DMS53 treated with DMSO at 0.1 percent for 48 hours (cell line): ENCODE results near the gene CD86.
A peak's percentile ranks its signal among the peaks of the same experiment; 100 is the strongest.

Source experiments
- DNase-seq: peaks from one replicate; lab custom pipeline; 2025; ENCODE audit not compliant: unreplicated experiment; lab: John Stamatoyannopoulos, UW

Gene CD86

DNA sequence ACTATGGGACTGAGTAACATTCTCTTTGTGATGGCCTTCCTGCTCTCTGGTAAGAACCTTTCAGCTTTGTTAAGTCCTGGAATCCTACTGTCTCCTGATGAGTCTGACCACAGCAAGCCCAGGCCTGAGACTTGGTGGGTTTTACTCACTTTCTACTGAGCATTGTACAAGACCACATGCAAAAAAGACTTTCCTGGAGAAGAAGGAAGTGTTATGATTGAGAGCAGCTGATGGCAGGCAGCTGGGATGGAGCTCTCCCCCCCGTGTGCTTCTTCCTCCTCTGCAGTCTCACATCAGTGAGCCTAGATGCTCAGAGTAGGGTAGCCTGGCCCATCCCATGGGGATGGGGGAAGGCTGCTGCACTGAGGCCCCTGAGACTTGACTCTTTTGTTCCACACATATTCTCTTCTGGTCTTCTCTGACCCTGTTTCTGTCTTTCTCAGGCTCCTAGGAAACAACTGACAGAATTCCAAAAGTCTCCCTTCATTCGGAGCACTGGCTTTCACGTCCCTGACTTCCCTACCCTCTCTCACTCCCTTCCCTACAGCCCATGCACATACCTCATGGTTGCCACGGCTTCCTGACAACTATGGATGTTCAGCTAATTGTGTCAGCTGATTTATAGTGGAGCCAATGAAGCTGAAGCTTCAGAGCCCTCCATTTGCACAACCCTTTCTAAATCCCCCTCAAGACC, 36.6 kb downstream of the CD86 start:
- no peak for DNase-seq

DNA sequence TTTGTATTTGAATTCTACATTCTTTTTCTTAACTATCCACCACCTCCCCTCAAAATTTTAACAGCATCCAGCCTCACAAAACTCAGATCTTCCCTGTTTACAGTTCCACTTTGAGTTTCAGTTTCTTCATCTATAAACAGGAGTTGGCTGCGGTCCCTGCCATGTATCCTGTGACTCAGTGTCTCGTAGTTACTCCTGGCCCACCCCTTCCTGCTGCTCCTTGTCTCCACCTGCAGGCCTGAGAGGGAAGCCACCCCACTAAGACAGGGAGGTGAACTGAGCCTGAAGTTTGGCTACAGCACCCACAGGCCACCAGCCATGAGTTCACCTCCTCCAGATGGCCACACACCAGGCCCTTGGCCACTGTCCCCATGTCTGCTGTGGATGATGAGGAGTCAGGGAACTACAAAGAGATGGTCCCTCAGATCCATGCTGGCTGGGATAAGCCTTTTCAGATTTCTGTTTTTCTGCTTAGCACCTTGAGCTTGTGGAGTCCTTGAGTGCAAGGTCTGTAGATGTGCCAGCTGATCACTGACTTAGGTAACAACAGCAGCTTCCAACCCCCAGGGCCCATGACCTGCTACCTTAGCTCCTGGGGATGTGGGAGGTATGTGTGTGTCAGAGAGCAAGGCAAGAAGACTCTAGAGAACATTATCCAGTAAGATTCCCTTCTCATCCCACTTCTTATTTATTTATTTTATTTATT, 37.5 kb downstream of the CD86 start:
- no peak for DNase-seq

DNA sequence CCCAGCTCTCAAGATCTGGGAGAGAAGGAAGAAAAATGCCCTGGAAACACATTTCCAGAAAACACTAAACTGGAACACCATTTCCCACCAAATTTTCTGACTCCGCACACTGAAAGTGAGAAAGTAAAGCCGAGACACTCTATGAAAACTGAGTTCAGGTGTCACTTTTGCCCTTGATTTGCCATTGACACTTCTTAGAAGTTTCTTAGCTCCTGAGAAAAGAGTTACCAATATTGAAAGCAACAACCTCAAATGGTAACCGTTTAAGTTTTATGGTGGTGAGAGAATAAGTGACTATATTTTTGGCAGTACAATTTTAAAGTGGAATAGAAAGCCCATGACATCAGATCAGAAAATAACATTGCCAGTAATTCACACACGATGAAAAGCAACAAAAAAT, 39.0 kb downstream of the CD86 start:
- no peak for DNase-seq

DNA sequence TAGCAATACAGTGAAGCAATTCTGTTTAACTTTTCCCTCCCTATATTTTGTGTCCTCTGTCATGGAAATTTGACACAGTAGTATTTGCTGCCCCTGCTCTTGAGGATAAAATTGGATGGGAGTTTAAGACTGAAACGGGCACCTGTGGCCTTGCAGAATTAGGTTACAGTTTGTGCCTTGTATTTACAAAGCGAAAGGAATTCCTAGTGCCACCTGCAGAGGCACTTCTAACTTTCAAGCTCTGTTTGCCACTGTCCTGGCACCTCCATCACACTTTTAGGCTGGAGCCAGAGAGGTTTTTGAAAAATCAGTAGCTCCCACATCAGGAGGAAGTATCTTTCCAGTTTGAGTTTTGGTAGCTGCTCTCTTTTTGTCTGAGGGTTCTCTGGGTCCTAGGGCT, 39.5 kb downstream of the CD86 start:
- no peak for DNase-seq

DNA sequence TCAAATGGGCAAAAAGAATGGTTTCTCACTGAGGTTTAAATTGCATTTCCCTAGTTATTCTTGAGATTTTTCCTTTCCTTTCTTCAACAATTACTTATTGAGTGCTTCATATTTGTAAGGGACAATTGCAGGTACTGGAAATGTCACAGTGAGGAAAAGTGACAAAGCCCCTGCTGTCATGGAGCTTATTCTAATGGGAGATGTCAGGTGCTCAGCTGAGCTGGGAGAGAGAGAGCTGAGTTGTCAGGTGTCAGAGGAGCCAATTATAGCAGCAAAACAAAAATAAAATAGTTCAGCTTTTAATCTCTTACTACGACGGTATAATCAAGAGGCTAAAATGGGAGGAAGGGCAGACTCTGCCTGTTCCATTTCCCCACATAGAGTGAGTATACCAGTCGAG, 42.0 kb downstream of the CD86 start:
- DNase-seq: no peak

DNA sequence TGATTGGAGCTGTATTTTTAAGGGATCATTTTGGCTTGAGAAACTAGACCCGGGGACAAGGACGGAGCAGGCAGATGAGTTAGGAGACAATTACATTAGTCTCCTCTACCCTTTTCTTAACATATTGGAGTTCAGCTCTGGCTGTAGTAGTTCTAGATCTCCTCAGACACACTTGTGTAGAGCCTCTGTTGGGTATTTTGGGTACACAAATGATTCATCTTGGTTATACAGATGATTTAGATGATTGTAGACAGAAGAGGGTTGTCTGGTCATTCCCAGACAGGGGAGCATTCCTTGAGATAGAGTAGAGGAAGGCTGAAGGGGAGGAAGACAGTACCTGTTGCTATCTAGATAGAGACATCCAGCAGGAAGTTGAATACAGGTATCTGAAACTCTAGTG, 43.4 kb downstream of the CD86 start:
- DNase-seq: no peak

DNA sequence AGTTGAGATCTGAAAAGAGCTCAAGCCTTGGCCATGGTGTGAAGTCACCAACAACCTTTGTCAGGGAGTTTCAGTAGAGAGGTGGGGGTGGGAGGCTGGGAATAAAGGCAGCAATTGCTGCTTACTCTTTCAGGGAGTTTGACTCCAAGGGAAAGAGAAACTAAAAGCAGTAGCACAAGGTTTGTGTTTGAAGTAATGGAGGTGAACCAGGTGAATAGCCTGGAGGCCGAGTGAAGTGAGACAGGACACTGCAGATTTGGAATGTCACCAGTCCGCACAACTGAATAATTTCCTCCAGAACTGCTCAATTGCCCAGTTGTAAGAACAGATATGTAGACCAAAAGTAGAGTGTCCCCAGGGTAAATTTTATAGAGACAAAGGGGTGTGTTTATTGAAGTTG, 44.1 kb downstream of the CD86 start:
- DNase-seq: no peak

DNA sequence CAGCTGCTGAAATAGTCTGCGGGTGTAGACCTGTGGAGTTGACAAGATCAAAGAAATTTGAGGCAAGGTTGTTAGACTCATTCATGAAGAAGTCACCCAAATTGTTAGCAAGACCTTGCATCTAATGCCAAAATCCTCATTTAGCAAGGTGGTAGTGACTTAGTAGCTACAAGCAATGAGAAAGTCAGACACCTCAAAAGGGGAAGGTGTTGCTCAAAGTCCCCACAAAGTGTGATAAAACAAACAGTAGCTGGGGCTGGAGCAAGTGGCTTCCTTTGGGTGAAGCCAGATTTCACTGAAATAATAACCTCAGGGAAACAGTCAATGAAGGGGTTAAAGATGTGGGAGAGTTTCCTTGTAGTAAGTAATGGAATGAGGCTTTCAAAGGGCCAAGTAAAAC, 44.9 kb downstream of the CD86 start:
- no peak for DNase-seq

DNA sequence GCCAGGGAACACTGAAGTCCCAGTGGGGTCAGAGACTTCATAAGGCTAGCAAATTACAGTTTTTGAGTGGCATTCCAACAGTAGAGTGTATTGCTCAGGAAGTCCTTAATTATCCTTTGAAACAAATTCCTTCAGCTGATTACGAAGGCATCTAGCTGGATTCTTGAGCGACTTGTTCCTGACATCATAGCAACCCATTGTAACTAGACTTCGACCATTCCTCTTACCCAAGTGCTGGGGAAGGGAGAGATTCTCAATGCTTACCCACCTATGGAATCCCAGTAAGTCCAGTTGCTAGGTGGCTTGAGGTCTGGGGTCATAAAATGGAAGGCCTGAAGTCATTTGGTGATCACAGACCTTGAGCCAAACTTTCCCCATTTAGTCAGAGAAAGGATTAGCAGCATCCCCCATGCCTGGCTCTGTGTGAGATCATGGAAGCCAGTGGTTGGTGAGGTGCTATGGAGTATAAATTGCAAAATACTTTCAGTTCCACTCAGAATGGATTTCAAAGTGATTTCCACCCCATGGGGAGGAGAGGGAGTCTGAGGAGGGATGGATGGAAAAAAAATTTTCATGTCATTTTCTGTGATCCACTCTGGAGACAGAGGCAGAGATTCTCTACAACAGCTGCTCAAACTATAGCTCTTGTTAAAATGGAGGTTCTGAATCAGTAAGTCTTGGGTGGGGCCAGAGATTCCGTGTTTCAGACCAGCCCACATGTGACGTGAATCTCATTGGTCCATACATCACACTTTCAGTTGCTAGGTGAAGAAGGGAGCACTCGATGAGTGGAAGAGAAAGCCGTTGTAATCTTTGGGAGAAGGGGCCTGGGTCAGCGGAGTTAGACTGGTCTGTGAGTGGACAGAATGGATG, 45.7 kb downstream of the CD86 start:
- peak; percentile 4 for DNase-seq

DNA sequence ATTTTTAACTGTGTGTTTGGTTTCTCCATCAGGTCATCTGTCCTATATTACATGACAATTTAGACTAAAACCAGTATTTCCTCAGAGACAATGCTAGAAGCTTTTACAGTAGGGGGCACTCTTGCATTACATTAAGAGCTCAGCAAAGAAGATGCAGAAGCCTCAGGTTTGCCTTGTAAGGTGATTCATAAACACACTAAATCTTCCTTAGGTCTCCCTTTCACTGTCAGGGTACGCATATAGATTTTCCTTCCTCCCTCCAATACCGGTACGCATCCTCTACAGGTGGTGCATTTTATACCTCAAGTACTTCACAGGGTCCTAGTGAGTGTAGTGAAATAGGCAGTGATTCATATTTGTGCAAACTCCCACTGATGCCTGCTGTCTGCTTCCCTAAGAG, 46.5 kb downstream of the CD86 start:
- DNase-seq: peak; percentile 68

DNA sequence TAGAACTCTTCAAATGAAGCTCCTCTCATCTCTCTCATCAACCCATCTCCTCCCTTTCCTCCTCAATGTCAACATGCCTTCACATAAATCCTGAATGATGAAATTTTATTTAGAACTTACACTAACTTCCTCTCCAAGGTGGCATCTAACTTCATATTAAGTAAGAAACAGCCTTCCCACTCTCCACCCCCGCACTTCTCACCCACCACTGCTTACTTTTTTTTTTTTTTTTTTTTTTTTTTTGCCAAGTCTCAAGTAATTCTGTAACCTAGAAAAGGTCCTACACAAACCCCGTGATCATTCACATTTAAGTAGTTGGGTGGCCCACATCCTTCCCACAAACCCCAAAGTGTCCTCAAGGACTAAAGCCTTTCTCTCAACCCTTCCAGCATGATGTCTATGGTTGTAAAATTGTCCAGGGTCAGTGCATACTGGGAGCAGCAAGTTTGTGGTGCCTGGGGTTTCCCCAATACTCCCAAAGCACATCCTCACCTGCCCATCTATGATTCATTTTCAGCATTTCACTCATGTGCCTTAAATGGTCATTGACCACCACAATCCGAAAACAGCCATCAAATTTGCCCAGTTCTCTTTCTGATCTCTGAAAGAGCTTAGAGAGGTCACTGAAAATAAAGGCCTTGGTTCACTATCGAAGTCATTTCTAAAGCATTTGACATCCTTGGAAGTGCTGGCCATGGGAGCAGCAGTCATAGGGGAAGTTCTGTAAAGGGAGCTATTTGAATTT, 47.2 kb downstream of the CD86 start:
- no peak for DNase-seq

DNA sequence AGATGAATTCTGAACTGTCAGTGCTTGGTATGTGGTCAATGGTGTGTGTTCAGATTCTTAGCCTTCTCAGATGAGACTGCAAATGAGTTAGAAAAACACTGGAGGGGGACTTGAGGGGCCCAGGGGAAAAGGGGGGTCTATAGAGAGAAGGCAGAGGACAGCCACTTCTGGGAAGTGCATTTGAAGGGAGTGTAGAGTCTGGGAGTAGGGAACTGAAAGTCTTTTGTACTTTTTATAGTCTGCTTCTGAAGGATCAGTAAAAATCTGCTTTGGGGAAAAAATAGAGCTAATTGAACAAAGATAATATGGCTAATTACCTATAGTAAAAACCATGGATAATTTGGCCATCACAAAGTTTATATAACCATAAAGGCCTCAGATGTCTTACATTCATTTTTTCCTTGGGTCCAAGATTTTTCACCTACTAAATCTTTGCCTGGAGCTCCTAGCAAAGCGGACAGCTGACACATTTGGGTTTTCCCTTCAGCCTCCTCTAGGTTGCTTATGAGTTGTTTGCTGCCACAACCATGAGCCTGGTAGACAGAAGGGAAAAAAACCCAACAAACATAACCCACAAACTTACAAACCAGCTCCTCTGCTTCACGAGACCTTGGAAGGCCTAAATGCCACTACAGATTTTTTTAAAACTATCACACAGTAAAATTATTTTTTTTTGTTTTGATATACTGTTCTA, 48.8 kb downstream of the CD86 start:
- DNase-seq: no peak

DNA sequence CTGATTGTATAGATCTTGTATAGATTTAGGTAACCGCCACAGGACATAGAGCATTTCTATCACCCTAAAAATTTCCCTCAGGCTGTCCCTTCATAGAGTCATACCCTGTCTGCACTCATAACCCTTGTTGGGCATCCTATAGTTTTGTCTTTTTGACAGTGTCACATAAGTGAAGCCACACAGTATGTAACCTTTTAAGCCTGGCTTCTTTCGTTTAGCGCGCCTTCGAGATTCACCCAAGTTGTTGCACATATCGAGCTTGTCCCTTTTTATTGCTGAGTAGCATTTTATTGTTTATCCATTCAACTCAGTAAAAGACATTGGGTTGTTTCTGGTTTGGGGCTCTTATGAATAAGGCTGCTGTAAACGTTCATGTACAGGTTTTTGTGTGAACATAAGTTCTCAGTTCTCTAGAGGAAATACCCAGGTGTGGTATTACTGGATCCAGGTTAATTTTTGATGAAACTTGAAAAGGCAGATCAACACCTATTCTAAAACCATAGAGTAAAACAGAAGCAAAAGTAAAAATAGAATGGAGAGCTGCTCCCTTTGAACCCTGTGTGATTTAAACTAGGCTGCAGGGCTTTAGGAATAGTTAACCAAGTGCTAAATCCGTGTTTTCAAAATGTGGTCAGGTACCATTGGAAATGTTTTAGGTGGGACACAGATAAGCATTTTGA, 49.5 kb downstream of the CD86 start:
- no peak for DNase-seq

DNA sequence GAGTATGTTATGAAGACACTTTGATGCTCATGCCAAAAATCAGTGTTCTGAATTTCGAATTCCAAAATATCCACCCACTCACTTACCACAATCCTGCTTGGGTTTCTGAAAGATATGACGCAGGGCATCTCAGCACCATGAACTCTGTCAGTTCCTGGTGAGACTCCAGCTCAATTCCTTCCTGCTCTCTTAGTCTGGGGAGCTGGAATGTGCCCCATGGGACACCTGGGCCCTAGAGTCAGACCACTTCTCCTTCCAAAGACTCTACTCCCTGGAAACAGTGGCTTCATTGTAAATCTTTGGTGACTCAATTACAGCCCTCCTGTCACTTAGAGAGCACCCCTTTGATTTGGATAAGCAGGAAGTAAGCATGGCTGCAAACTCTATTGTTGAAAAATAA, 50.5 kb downstream of the CD86 start:
- DNase-seq: peak; percentile 51

DNA sequence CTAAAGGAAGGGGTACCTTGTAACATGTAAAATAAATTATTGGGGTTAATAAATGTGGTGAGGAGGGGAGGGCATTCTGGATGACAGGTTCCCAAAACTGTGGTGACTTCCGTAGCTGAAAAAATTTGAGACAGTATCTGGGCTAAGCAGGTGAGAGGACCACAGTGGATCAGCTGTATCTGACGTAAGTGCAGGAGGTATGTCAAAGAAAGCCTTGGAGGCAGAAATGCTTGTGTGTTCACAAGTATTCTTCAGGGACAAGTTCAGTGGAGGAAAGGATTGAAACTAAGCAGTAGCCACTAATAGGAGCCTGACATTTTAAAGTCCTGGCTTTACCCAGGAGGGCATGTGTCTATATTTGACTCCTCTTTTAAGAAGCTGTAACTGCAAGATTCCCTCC, 52.0 kb downstream of the CD86 start:
- DNase-seq: no peak

DNA sequence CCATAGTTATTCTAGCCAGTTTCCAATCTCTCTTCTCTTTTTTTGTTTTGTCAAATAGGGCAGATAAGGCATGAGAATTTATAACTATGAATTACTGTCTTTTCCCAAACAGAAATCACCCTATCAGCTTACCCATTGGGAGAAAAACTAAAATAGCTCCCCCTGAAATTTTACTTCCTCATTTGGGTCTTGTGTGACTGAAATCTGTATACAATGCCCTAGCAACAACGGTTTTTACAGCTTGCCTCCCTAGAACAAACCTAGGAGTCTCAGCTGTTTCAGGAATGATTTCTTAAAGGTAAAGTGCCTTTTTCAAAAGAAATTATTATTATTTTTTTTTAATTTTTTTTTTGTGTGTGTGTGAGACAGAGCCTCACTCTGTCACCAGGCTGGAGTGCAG, 56.8 kb downstream of the CD86 start:
- DNase-seq: no peak

DNA sequence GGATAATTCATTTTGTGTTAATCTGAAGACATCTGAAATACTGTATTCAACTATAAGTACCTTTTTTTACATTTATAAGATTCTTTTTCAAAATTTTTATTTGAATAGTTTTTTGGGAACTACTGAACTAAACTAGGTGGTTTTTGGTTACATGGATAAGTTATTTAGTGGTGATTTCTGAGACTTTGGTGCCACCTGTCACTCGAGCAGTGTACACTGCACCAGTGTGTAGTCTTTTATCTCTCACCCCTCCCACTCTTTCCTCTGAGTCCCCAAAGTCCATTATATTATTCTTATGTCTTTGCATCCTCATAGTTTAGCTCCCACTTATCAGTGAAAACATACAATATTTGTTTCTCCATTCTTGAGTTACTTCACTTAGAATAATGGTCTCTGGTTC, 57.6 kb downstream of the CD86 start:
- DNase-seq: no peak

DNA sequence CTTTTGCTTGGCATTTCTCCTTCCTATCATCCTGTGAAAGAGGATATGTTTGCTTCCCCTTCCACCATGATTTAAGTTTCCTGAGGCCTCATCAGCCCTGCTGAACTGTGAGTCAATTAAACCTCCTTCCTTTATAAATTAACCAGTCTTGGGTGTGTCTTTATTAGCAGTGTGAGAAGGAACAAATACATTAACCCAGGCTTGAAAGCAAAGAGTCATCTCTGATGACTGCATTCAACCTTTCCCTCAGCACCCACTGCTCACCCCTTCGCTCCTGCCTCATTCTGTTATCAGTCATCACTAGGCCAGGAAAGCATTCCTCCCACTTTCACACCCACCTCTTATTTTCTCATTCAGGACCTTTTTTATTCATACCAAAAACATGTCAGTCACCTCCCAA, 68.7 kb downstream of the CD86 start:
- no peak for DNase-seq

DNA sequence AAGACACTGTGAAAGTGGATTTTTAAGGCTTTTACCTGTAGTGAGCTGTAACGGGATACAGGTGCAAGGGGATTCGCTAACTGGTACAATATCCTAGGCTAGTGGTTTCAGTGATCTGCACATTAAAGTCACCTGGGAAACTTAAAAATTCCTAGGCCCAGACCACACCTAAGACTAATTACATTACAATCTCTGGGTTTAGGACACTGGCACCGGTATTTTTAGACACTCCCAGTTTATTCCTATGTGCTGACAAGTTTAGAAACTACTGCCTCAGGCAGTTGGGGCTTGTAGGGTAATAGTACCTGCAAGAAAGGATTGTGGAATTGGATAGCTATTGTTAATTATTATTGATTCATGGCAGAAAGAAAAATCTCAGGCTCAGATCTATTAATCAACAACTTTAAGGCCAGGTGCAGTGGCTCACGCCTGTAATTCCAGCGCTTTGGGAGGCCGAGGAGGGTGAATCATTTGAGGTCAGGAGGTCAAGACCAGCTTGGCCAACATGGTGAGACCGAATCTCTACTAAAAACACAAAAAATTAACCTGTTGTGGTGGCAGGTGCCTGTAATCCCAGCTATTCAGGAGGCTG, 77.9 kb downstream of the CD86 start:
- no peak for DNase-seq

DNA sequence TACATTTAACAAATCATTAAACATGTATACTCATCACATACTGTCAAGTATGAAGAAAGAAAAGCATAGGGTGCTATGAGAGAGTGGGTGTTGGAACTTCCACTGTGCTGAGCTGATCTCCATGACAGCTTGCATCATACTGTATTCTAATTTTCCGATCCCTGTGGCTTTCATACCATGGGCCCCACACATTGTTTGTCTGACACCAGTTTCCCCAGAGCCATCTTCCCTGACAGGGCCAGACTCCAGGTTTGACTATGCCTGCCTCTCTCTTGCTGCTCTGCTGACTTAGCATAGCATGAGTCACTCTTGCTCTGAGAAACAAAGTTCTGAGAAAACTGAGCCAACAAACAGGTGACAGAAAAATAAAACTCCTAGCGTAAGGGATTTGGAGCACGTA, 91.3 kb downstream of the CD86 start:
- no peak for DNase-seq
